ENCODE measurements around the gene PTPRM. TPM values are rescaled to one million over a fixed set of nuclear protein-coding genes. Genes with fewer than 3 reads are reported as not detected.

Gene PTPRM
- total RNA-seq, 1 experiment from 2014 or later, result 100.0 TPM

DNA sequence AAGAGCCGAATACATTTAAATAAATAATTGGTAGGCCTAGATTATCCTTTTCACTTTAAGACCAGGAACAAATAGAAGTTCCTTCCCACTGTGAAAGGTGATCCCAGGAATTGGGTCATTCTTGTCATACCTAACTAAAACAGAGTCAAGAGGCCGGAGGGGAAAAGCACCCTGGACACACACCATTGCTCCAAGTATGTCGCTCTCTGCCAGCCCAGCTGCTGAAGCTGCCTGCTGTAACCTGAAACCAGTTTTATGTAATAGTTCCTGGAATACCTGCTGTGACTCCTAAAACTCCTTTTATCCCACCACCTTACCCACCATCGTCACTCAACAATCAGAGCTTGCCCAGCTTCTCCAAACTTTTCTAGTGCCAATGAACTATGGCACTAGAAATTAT is 217.1 kb downstream of the PTPRM start:
- Mint-ChIP-seq H3K4me1 (ENCODE audit: low read depth, unreplicated experiment) (peaks cover 15% of the 10 kb centered on the region), H3K27me3 (ENCODE audit: insufficient read depth, unreplicated experiment) (no peaks in the 10 kb centered on the region), H3K36me3 (ENCODE audit: insufficient read depth, unreplicated experiment) (peaks cover 44% of the 10 kb centered on the region), H3K9me3 (ENCODE audit: unreplicated experiment) (peaks cover 5% of the 10 kb centered on the region), H3K27ac (ENCODE audit: unreplicated experiment) (no peak overlapping the region), H3K4me3 (ENCODE audit: unreplicated experiment) (no peak overlapping the region)
- no peak for DNase-seq
- Histone ChIP-seq H3K27me3 (replicated peaks; ENCODE audit: control insufficient read depth, insufficient read depth, low read length) (no peaks in the 10 kb centered on the region), H3K4me3 (ENCODE audit: low read depth, low read length) (no peak overlapping the region), H3K36me3 (ENCODE audit: control insufficient read depth, insufficient read depth, low read length) (no peaks in the 10 kb centered on the region; the same call in none of the 2 replicates), H3K9me3 (no peaks in the 10 kb centered on the region), H3K4me1 (0 out of 2 replicates have a peak, but pooled peaks cover 3% of the 10 kb centered on the region)
- POLR2A ChIA-PET, result no interaction called here
- no TSS peak for BruUV-seq (replicated peaks)
- CTCF ChIA-PET, result no interaction called here
- TF ChIP-seq, protein P1, sequence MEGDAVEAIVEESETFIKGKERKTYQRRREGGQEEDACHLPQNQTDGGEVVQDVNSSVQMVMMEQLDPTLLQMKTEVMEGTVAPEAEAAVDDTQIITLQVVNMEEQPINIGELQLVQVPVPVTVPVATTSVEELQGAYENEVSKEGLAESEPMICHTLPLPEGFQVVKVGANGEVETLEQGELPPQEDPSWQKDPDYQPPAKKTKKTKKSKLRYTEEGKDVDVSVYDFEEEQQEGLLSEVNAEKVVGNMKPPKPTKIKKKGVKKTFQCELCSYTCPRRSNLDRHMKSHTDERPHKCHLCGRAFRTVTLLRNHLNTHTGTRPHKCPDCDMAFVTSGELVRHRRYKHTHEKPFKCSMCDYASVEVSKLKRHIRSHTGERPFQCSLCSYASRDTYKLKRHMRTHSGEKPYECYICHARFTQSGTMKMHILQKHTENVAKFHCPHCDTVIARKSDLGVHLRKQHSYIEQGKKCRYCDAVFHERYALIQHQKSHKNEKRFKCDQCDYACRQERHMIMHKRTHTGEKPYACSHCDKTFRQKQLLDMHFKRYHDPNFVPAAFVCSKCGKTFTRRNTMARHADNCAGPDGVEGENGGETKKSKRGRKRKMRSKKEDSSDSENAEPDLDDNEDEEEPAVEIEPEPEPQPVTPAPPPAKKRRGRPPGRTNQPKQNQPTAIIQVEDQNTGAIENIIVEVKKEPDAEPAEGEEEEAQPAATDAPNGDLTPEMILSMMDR (IDR thresholded peaks at IDR 0.05; ENCODE audit: insufficient read depth in 1 of 2, low read depth in 1 of 2, low read length in 1 of 2, severe bottlenecking in 1 of 2, unreplicated experiment in 1 of 2), result no peak
- intact Hi-C loops (cut with micrococcal nuclease; ENCODE audit: unreplicated experiment), result no loop called here

DNA sequence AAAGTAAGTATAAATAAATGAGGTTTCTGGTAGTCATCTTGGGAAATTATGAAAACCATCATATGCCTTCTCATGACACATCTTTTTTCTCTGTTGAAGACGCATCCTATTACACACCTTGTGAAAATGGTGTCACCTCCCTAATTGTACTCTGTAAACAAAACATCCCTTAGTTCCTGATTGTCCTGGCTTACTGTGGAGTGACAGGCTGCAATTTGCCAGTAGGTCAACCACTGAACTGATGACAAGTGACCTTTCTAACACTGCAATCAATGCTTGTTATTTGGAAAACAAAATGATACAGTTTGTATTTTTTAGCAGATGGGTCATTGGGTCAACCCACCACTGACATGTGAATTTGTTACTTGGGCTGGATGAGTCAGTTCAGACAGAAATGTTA is 219.5 kb downstream of the PTPRM start:
- H3K27ac Mint-ChIP-seq (ENCODE audit: unreplicated experiment), result no peak overlapping the region
- intact Hi-C loops (cut with micrococcal nuclease; ENCODE audit: unreplicated experiment), result no loop called here
- H3K4me1 Mint-ChIP-seq (ENCODE audit: low read depth, unreplicated experiment), result peaks cover 22% of the 10 kb centered on the region
- Histone ChIP-seq H3K36me3 (ENCODE audit: control insufficient read depth, insufficient read depth, low read length) (no peaks in the 10 kb centered on the region; the same call in none of the 2 replicates), H3K4me1 (peaks cover 13% of the 10 kb centered on the region), H3K9me3 (no peaks in the 10 kb centered on the region), H3K27me3 (replicated peaks; ENCODE audit: control insufficient read depth, insufficient read depth, low read length) (no peaks in the 10 kb centered on the region), H3K4me3 (ENCODE audit: low read depth, low read length) (no peak overlapping the region)
- H3K9me3 Mint-ChIP-seq (ENCODE audit: unreplicated experiment), result peaks cover 5% of the 10 kb centered on the region
- H3K36me3 Mint-ChIP-seq (ENCODE audit: insufficient read depth, unreplicated experiment), result peaks cover 27% of the 10 kb centered on the region
- H3K27me3 Mint-ChIP-seq (ENCODE audit: insufficient read depth, unreplicated experiment), result no peaks in the 10 kb centered on the region
- BruUV-seq (replicated peaks), result no TSS peak
- TF ChIP-seq, protein P1 (IDR thresholded peaks at IDR 0.05; ENCODE audit: insufficient read depth in 1 of 2, low read depth in 1 of 2, low read length in 1 of 2, severe bottlenecking in 1 of 2, unreplicated experiment in 1 of 2), result no peak
- ChIA-PET CTCF (no interaction called here), POLR2A (no interaction called here)
- no peak for DNase-seq
- no peak overlapping the region for H3K4me3 Mint-ChIP-seq (ENCODE audit: unreplicated experiment)

DNA sequence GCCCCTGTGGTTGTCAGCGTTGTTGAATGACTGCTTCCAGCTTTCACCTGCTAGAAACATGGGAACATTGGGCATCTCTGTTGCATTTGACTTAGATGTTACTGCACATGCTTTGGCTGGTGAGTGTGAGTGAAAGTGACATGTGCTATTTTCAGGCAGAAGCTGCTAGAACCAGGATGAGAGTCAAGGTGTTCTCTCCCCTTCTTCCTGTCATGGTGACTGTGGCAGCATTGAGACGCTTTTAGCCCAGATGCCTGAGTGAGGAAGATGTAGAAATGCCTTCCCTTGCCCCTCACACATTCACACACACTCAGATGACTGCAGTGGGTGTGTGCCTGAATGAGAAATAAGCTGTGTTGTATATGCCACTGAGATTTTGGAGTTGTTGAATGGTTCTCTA is 220.2 kb downstream of the PTPRM start:
- peaks cover 22% of the 10 kb centered on the region for H3K4me1 Mint-ChIP-seq (ENCODE audit: low read depth, unreplicated experiment)
- intact Hi-C loops (cut with micrococcal nuclease; ENCODE audit: unreplicated experiment), result no loop called here
- H3K9me3 Mint-ChIP-seq (ENCODE audit: unreplicated experiment), result peaks cover 5% of the 10 kb centered on the region
- no peak overlapping the region for H3K27ac Mint-ChIP-seq (ENCODE audit: unreplicated experiment)
- Histone ChIP-seq H3K36me3 (ENCODE audit: control insufficient read depth, insufficient read depth, low read length) (no peaks in the 10 kb centered on the region; the same call in 1 of the 2 replicates), H3K9me3 (no peaks in the 10 kb centered on the region), H3K4me1 (peaks cover 13% of the 10 kb centered on the region), H3K27me3 (replicated peaks; ENCODE audit: control insufficient read depth, insufficient read depth, low read length) (no peaks in the 10 kb centered on the region), H3K4me3 (ENCODE audit: low read depth, low read length) (no peak overlapping the region)
- ChIA-PET CTCF (no interaction called here), POLR2A (no interaction called here)
- TF ChIP-seq, protein P1 (IDR thresholded peaks at IDR 0.05; ENCODE audit: insufficient read depth in 1 of 2, low read depth in 1 of 2, low read length in 1 of 2, severe bottlenecking in 1 of 2, unreplicated experiment in 1 of 2), result no peak
- BruUV-seq (replicated peaks), result no TSS peak
- no peak overlapping the region for H3K4me3 Mint-ChIP-seq (ENCODE audit: unreplicated experiment)
- no peak for DNase-seq
- H3K27me3 Mint-ChIP-seq (ENCODE audit: insufficient read depth, unreplicated experiment), result no peaks in the 10 kb centered on the region
- H3K36me3 Mint-ChIP-seq (ENCODE audit: insufficient read depth, unreplicated experiment), result peaks cover 21% of the 10 kb centered on the region

All from Caco-2 (cell line).